WTC11 (cell line): ENCODE results near the gene AGPS. TPM values are rescaled to one million over a fixed set of nuclear protein-coding genes. Genes with fewer than 3 reads are reported as not detected.

Source experiments
- ATAC-seq: fragments of 200-7000 bp; cut with Tn5 transposase; 2 replicates; pipeline ENCODE4 v1.10.0; 2021; ENCODE audit warnings: mild to moderate bottlenecking, moderate library complexity
- CTCF ChIA-PET: fragments of 300-600 bp; sonication (Branson Sonifier 250); formaldehyde crosslinking; loops from one replicate; lab custom pipeline; 2021; ENCODE audit warnings: antibody characterized with exemption; lab: Charles Lee
- POLR2A ChIA-PET: fragments of 350-600 bp; sonication (Branson Sonifier 250); formaldehyde crosslinking; loops from one replicate; lab custom pipeline; 2021; ENCODE audit warnings: antibody characterized with exemption; lab: Charles Lee
- DNase-seq: peaks from one replicate; pipeline ENCODE4 v3.0.0; 2021; ENCODE audit warnings: low spot score
- H3K27ac Mint-ChIP-seq: 2 replicates; pipeline ENCODE4 v1.8.0; 2021; ENCODE audit warnings: mixed read lengths
- H3K27me3 Mint-ChIP-seq: 2 replicates; pipeline ENCODE4 v1.8.0; 2021; ENCODE audit warnings: low read depth, mild to moderate bottlenecking, moderate library complexity, mixed read lengths
- H3K36me3 Mint-ChIP-seq: 2 replicates; pipeline ENCODE4 v1.8.0; 2021; ENCODE audit warnings: mixed read lengths
- H3K4me1 Mint-ChIP-seq: 2 replicates; pipeline ENCODE4 v1.8.0; 2022; ENCODE audit warnings: mixed read lengths
- H3K4me3 Mint-ChIP-seq: 2 replicates; pipeline ENCODE4 v1.8.0; 2021; ENCODE audit warnings: mild to moderate bottlenecking, moderate library complexity, mixed read lengths
- H3K9me3 Mint-ChIP-seq: 2 replicates; pipeline ENCODE4 v1.8.0; 2021; ENCODE audit warnings: mixed read lengths
- ATF1 ChIP-seq: sonication (generic); formaldehyde crosslinking; IDR thresholded peaks from 2 replicates; pipeline ENCODE4 v1.8.1; 2023; ENCODE audit warnings: mild to moderate bottlenecking, moderate library complexity, missing genetic modification reagents
- CBFB ChIP-seq: sonication (generic); formaldehyde crosslinking; IDR thresholded peaks from 2 replicates; pipeline ENCODE4 v1.8.1; 2022; ENCODE audit warnings: mild to moderate bottlenecking, low read depth, missing genetic modification reagents
- CREB1 ChIP-seq: sonication (generic); formaldehyde crosslinking; IDR thresholded peaks from 2 replicates; pipeline ENCODE4 v1.8.0; 2023; ENCODE audit warnings: mild to moderate bottlenecking, missing genetic modification reagents
- ESRRA ChIP-seq: sonication (generic); formaldehyde crosslinking; IDR thresholded peaks from 2 replicates; pipeline ENCODE4 v1.8.1; 2022; ENCODE audit warnings: mild to moderate bottlenecking, missing genetic modification reagents, borderline replicate concordance
- FOXK1 ChIP-seq: sonication (generic); formaldehyde crosslinking; IDR thresholded peaks from 2 replicates; pipeline ENCODE4 v1.8.0; 2022; ENCODE audit warnings: mild to moderate bottlenecking, moderate library complexity, missing genetic modification reagents
- GABPB1 ChIP-seq: sonication (generic); formaldehyde crosslinking; IDR thresholded peaks from 2 replicates; pipeline ENCODE4 v1.8.1; 2023; ENCODE audit warnings: mild to moderate bottlenecking, missing genetic modification reagents
- GRHL2 ChIP-seq: fragments of 250-450 bp; sonication (Bioruptor Pico); IDR thresholded peaks from 2 replicates; pipeline ENCODE4 v1.8.0; 2022; ENCODE audit warnings: mild to moderate bottlenecking, moderate library complexity; ENCODE audit not compliant: insufficient replicate concordance, severe bottlenecking
- GTF2I ChIP-seq: fragments of 250-450 bp; sonication (Bioruptor Pico); conservative IDR thresholded peaks from 2 replicates; pipeline ENCODE4 v1.4.0; 2021; ENCODE audit warnings: mild to moderate bottlenecking
- IRF2 ChIP-seq: sonication (generic); formaldehyde crosslinking; IDR thresholded peaks from 2 replicates; pipeline ENCODE4 v1.8.0; 2022; ENCODE audit warnings: low read depth, missing genetic modification reagents, borderline replicate concordance
- JUN ChIP-seq: sonication (generic); formaldehyde crosslinking; IDR thresholded peaks from 2 replicates; pipeline ENCODE4 v1.8.0; 2023; ENCODE audit warnings: mild to moderate bottlenecking, missing genetic modification reagents
- KAT7 ChIP-seq: sonication (generic); formaldehyde crosslinking; IDR thresholded peaks from 2 replicates; pipeline ENCODE4 v1.8.1; 2023; ENCODE audit warnings: missing genetic modification reagents, mild to moderate bottlenecking, borderline replicate concordance
- MAX ChIP-seq: sonication (generic); formaldehyde crosslinking; IDR thresholded peaks from 2 replicates; pipeline ENCODE4 v1.8.0; 2022; ENCODE audit warnings: mild to moderate bottlenecking, missing genetic modification reagents
- MYBL2 ChIP-seq: sonication (generic); formaldehyde crosslinking; IDR thresholded peaks from 2 replicates; pipeline ENCODE4 v1.8.1; 2023; ENCODE audit warnings: mild to moderate bottlenecking, moderate library complexity, missing genetic modification reagents
- NFE2L1 ChIP-seq: sonication (generic); formaldehyde crosslinking; IDR thresholded peaks from 2 replicates; pipeline ENCODE4 v1.8.1; 2023; ENCODE audit warnings: missing genetic modification reagents
- NFYB ChIP-seq: sonication (generic); formaldehyde crosslinking; conservative IDR thresholded peaks from 2 replicates; pipeline ENCODE4 v1.8.0; 2022; ENCODE audit warnings: low read depth, missing genetic modification reagents
- NR1H2 ChIP-seq: sonication (generic); formaldehyde crosslinking; IDR thresholded peaks from 2 replicates; pipeline ENCODE4 v1.9.0; 2021; ENCODE audit warnings: mild to moderate bottlenecking, moderate library complexity, missing genetic modification reagents
- PREB ChIP-seq: sonication (generic); formaldehyde crosslinking; IDR thresholded peaks from 2 replicates; pipeline ENCODE4 v1.8.1; 2022; ENCODE audit warnings: mild to moderate bottlenecking, missing genetic modification reagents, moderate library complexity, borderline replicate concordance
- PRRX2 ChIP-seq: fragments of 250-450 bp; sonication (Bioruptor Pico); IDR thresholded peaks from 2 replicates; pipeline ENCODE4 v1.8.0; 2021; ENCODE audit warnings: mild to moderate bottlenecking
- TEAD1 ChIP-seq: sonication (generic); formaldehyde crosslinking; IDR thresholded peaks from 2 replicates; pipeline ENCODE4 v1.8.0; 2022; ENCODE audit warnings: mild to moderate bottlenecking, missing genetic modification reagents
- TP53 ChIP-seq: sonication (generic); formaldehyde crosslinking; IDR thresholded peaks from 2 replicates; pipeline ENCODE4 v1.8.1; 2023; ENCODE audit warnings: mild to moderate bottlenecking, missing genetic modification reagents
- ZNF232 ChIP-seq: sonication (generic); formaldehyde crosslinking; IDR thresholded peaks from 2 replicates; pipeline ENCODE4 v1.8.0; 2022; ENCODE audit warnings: mild to moderate bottlenecking, missing genetic modification reagents
- ZNF263 ChIP-seq: sonication (generic); formaldehyde crosslinking; IDR thresholded peaks from 2 replicates; pipeline ENCODE4 v1.8.1; 2022; ENCODE audit warnings: low read depth, mild to moderate bottlenecking, moderate library complexity, missing genetic modification reagents
- total RNA-seq: library from RNA; stranded (reverse); gene quantifications from 3 replicates; pipeline ENCODE4 v1.2.3, GENCODE V29; 2021
- TF ChIP-seq, protein P1 (sequence below): fragments of 200-600 bp; IDR thresholded peaks from 2 replicates; pipeline ENCODE4 v1.8.0; 2022; ENCODE audit warnings: antibody characterized with exemption
- TF ChIP-seq, protein P2 (sequence below): sonication (generic); formaldehyde crosslinking; IDR thresholded peaks from 2 replicates; pipeline ENCODE4 v1.8.1; 2023; ENCODE audit warnings: mild to moderate bottlenecking, missing genetic modification reagents
- TF ChIP-seq, protein P3 (sequence below): sonication (generic); formaldehyde crosslinking; IDR thresholded peaks from 2 replicates; pipeline ENCODE4 v1.8.1; 2023; ENCODE audit warnings: mild to moderate bottlenecking, missing genetic modification reagents, borderline replicate concordance

The AGPS gene
- total RNA-seq, 1 experiment from 2014 or later, result 60.8 TPM

GRCh38 chr2:177538323-177538722 lies 145.8 kb downstream of the AGPS start:
- no peaks in the 10 kb centered on the region for H3K27me3 Mint-ChIP-seq
- CTCF ChIA-PET, result no interaction called here
- no peak for TF ChIP-seq CBFB (CRISPR knock-in tag)
- no peak for TF ChIP-seq PREB
- TF ChIP-seq IRF2, result no peak
- no peak for TF ChIP-seq ESRRA (CRISPR knock-in tag)
- TF ChIP-seq NFE2L1 (CRISPR knock-in tag), result no peak
- no peak for TF ChIP-seq FOXK1 (CRISPR knock-in tag)
- no peak for TF ChIP-seq MYBL2 (CRISPR knock-in tag)
- no peak for TF ChIP-seq GRHL2 (CRISPR knock-in tag)
- TF ChIP-seq TP53, result no peak
- TF ChIP-seq, protein P1, sequence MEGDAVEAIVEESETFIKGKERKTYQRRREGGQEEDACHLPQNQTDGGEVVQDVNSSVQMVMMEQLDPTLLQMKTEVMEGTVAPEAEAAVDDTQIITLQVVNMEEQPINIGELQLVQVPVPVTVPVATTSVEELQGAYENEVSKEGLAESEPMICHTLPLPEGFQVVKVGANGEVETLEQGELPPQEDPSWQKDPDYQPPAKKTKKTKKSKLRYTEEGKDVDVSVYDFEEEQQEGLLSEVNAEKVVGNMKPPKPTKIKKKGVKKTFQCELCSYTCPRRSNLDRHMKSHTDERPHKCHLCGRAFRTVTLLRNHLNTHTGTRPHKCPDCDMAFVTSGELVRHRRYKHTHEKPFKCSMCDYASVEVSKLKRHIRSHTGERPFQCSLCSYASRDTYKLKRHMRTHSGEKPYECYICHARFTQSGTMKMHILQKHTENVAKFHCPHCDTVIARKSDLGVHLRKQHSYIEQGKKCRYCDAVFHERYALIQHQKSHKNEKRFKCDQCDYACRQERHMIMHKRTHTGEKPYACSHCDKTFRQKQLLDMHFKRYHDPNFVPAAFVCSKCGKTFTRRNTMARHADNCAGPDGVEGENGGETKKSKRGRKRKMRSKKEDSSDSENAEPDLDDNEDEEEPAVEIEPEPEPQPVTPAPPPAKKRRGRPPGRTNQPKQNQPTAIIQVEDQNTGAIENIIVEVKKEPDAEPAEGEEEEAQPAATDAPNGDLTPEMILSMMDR, result no peak
- TF ChIP-seq GABPB1 (CRISPR knock-in tag), result no peak
- no peak for TF ChIP-seq MAX
- TF ChIP-seq PRRX2 (CRISPR knock-in tag), result no peak
- no peak for TF ChIP-seq NR1H2 (CRISPR knock-in tag)
- no peak for TF ChIP-seq CREB1 (CRISPR knock-in tag)
- TF ChIP-seq, all 79 proteins: peak for 0
- ATAC-seq (no peak), DNase-seq (no peak)
- H3K4me3 Mint-ChIP-seq, result no peak overlapping the region
- peaks cover 34% of the 10 kb centered on the region for H3K4me1 Mint-ChIP-seq
- POLR2A ChIA-PET, result no interaction called here
- no peaks in the 10 kb centered on the region for H3K36me3 Mint-ChIP-seq
- H3K27ac Mint-ChIP-seq, result peak overlapping the region; percentile 7; the same call in 1 of the 2 replicates
- H3K9me3 Mint-ChIP-seq, result no peaks in the 10 kb centered on the region

GRCh38 chr2:177540283-177540682 lies 147.7 kb downstream of the AGPS start:
- no peak for TF ChIP-seq ZNF232 (CRISPR knock-in tag)
- no peak for TF ChIP-seq ZNF263 (CRISPR knock-in tag)
- TF ChIP-seq TEAD1 (CRISPR knock-in tag), result no peak
- no peak for TF ChIP-seq MYBL2 (CRISPR knock-in tag)
- no peak for TF ChIP-seq JUN (CRISPR knock-in tag)
- no peak for TF ChIP-seq GTF2I (CRISPR knock-in tag)
- TF ChIP-seq, protein P2, sequence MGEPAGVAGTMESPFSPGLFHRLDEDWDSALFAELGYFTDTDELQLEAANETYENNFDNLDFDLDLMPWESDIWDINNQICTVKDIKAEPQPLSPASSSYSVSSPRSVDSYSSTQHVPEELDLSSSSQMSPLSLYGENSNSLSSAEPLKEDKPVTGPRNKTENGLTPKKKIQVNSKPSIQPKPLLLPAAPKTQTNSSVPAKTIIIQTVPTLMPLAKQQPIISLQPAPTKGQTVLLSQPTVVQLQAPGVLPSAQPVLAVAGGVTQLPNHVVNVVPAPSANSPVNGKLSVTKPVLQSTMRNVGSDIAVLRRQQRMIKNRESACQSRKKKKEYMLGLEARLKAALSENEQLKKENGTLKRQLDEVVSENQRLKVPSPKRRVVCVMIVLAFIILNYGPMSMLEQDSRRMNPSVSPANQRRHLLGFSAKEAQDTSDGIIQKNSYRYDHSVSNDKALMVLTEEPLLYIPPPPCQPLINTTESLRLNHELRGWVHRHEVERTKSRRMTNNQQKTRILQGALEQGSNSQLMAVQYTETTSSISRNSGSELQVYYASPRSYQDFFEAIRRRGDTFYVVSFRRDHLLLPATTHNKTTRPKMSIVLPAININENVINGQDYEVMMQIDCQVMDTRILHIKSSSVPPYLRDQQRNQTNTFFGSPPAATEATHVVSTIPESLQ (CRISPR knock-in tag), result no peak
- TF ChIP-seq KAT7 (CRISPR knock-in tag), result no peak
- no peak for TF ChIP-seq NFYB
- TF ChIP-seq, protein P3, sequence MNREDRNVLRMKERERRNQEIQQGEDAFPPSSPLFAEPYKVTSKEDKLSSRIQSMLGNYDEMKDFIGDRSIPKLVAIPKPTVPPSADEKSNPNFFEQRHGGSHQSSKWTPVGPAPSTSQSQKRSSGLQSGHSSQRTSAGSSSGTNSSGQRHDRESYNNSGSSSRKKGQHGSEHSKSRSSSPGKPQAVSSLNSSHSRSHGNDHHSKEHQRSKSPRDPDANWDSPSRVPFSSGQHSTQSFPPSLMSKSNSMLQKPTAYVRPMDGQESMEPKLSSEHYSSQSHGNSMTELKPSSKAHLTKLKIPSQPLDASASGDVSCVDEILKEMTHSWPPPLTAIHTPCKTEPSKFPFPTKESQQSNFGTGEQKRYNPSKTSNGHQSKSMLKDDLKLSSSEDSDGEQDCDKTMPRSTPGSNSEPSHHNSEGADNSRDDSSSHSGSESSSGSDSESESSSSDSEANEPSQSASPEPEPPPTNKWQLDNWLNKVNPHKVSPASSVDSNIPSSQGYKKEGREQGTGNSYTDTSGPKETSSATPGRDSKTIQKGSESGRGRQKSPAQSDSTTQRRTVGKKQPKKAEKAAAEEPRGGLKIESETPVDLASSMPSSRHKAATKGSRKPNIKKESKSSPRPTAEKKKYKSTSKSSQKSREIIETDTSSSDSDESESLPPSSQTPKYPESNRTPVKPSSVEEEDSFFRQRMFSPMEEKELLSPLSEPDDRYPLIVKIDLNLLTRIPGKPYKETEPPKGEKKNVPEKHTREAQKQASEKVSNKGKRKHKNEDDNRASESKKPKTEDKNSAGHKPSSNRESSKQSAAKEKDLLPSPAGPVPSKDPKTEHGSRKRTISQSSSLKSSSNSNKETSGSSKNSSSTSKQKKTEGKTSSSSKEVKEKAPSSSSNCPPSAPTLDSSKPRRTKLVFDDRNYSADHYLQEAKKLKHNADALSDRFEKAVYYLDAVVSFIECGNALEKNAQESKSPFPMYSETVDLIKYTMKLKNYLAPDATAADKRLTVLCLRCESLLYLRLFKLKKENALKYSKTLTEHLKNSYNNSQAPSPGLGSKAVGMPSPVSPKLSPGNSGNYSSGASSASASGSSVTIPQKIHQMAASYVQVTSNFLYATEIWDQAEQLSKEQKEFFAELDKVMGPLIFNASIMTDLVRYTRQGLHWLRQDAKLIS (CRISPR knock-in tag), result no peak
- no peak for TF ChIP-seq ATF1 (CRISPR knock-in tag)
- TF ChIP-seq PREB, result no peak
- no peak for TF ChIP-seq CREB1 (CRISPR knock-in tag)
- no peak overlapping the region for H3K27ac Mint-ChIP-seq
- ChIA-PET CTCF (no interaction called here), POLR2A (no interaction called here)
- H3K36me3 Mint-ChIP-seq, result peaks cover 6% of the 10 kb centered on the region; the same call in 1 of the 2 replicates
- H3K4me3 Mint-ChIP-seq, result no peak overlapping the region
- peaks cover 12% of the 10 kb centered on the region for H3K9me3 Mint-ChIP-seq
- DNase-seq (no peak), ATAC-seq (no peak)
- H3K4me1 Mint-ChIP-seq, result peaks cover 32% of the 10 kb centered on the region
- no peaks in the 10 kb centered on the region for H3K27me3 Mint-ChIP-seq
